ENCODE results near the gene YWHAG. TPM values are rescaled to one million over a fixed set of nuclear protein-coding genes. Genes with fewer than 3 reads are reported as not detected.

Gene YWHAG
- total and polyA plus RNA-seq, 2 of the 13 experiments (the other 11 are each of a cell fraction or from before 2014, with no cell fraction given) = 36.9 to 67.5 TPM

- TF ChIP-seq TFDP1 (CRISPR knock-in tag; IDR thresholded peaks at IDR 0.05; ENCODE audit: borderline replicate concordance) (no peak), MAZ (IDR thresholded peaks at IDR 0.05; ENCODE audit: borderline replicate concordance, low read depth, low read length) (peak; percentile 88), MAZ (CRISPR knock-in tag; IDR thresholded peaks at IDR 0.05; ENCODE audit: low read depth) (0 out of 2 replicates have a peak, but pooled peaks have one; percentile 58), ZNF264 (CRISPR knock-in tag; IDR thresholded peaks at IDR 0.05) (no peak), ZNF782 (CRISPR knock-in tag; IDR thresholded peaks at IDR 0.05; ENCODE audit: borderline replicate concordance) (peak; percentile 45; the same call in 1 of the 2 replicates), REXO4 (CRISPR knock-in tag; IDR thresholded peaks at IDR 0.05; ENCODE audit: borderline replicate concordance) (no peak), KMT2B (CRISPR knock-in tag; IDR thresholded peaks at IDR 0.05) (peak; percentile 43; the same call in 1 of the 2 replicates), HOXA5 (CRISPR knock-in tag; IDR thresholded peaks at IDR 0.05) (0 out of 2 replicates have a peak, but pooled peaks have one; percentile 20), ZMYM2 (CRISPR knock-in tag; IDR thresholded peaks at IDR 0.05) (0 out of 2 replicates have a peak, but pooled peaks have one; percentile 10), ZNF746 (CRISPR knock-in tag; IDR thresholded peaks at IDR 0.05) (peak; percentile 13; the same call in 1 of the 2 replicates), MTF1 (CRISPR knock-in tag; IDR thresholded peaks at IDR 0.05) (no peak), EP300 (IDR thresholded peaks at IDR 0.05; ENCODE audit: low read depth in 2 of 2, low read length in 2 of 2) (peak; percentile 50 to 69; a peak in 3 of 4 replicates), EP300 (CRISPR knock-in tag; IDR thresholded peaks at IDR 0.05; ENCODE audit: borderline replicate concordance) (peak; percentile 12; the same call in 1 of the 2 replicates), ARHGAP35 (CRISPR knock-in tag; IDR thresholded peaks at IDR 0.05; ENCODE audit: borderline replicate concordance) (no peak), RNF219 (CRISPR knock-in tag; IDR thresholded peaks at IDR 0.05) (no peak), E2F2 (CRISPR knock-in tag; IDR thresholded peaks at IDR 0.05; ENCODE audit: borderline replicate concordance) (no peak), ZNF687 (CRISPR knock-in tag; IDR thresholded peaks at IDR 0.05) (peak; percentile 61), ZNF44 (CRISPR knock-in tag; IDR thresholded peaks at IDR 0.05) (no peak), ZNF709 (CRISPR knock-in tag; IDR thresholded peaks at IDR 0.05) (peak; percentile 88), MLLT10 (CRISPR knock-in tag; IDR thresholded peaks at IDR 0.05) (no peak)
These were observed 553 bp upstream of the YWHAG start (continued) for GRCh38 chr7:76359111-76359977.
